Ovary (tissue), 9 donors: ENCODE data around the gene CDK3. TPM values are rescaled to one million over a fixed set of nuclear protein-coding genes. Genes with fewer than 3 reads are reported as not detected.

Experiments used
- DNase-seq, 5 donors: peaks; one replicate each; pipeline ENCODE4 v3.0.0-alpha.2; 2019 to 2020
- H3K27ac ChIP-seq, 2 donors: fragments of 200-600 bp; one replicate each; pipeline versions ENCODE4 v1.5.1 to v1.8.0; 2019 to 2022
- H3K27me3 ChIP-seq: fragments of 200-600 bp; one replicate; pipeline ENCODE4 v1.8.0; 2022
- H3K36me3 ChIP-seq: fragments of 200-600 bp; sonication (generic); one replicate; pipeline ENCODE4 v1.5.1; 2019
- H3K4me1 ChIP-seq: one replicate; pipeline ENCODE4 v1.8.1; 2013; ENCODE audit warnings: mild to moderate bottlenecking, moderate library complexity; ENCODE audit not compliant: insufficient read depth
- H3K4me3 ChIP-seq: fragments of 200-600 bp; sonication (generic); one replicate; pipeline ENCODE4 v1.5.1; 2017
- H3K9me3 ChIP-seq, 2 donors: fragments of 200-600 bp in 1 of 2; sonication (generic) in 1 of 2; one replicate each; pipeline versions ENCODE4 v1.5.1 to v1.8.1; 2013 to 2019; ENCODE audit warnings: mild to moderate bottlenecking in 1 of 2, moderate library complexity in 1 of 2
- CTCF ChIP-seq, 3 donors: fragments of 450-650 bp in 2 of 3; fragments of 200-600 bp in 1 of 3; IDR thresholded peaks; one replicate each; pipeline versions ENCODE4 v1.5.1 to v1.8.0; 2016 to 2022; ENCODE audit warnings: antibody characterized with exemption in 3 of 3, mild to moderate bottlenecking in 1 of 3
- EP300 ChIP-seq: sonication (generic); formaldehyde crosslinking; IDR thresholded peaks from one replicate; pipeline ENCODE4 v1.6.1; 2017; ENCODE audit warnings: antibody characterized with exemption
- POLR2A ChIP-seq: fragments of 450-650 bp; IDR thresholded peaks from one replicate; pipeline ENCODE4 v1.6.1; 2017; ENCODE audit warnings: antibody characterized with exemption, mild to moderate bottlenecking, moderate library complexity
- WGBS, 3 donors: extraction: QIAGEN DNeasy Blood & Tissue Kit in 1 of 3; methylation state at CpG; one replicate each; pipeline versions ENCODE4 v1.1.5 to v1.1.7; 2013 to 2017; 5-methylcytosine and 5-hydroxymethylcytosine counted together
- intact Hi-C, 4 donors: fragments of 100-400 bp; cut with DNase I; formaldehyde crosslinking; loops; one replicate each; pipeline versions ENCODE4 v1.11.0 to v1.15.1; 2022 to 2023
- polyA plus RNA-seq, 2 donors: library from polyadenylated mRNA; stranded (reverse); fragments of 200-250 nt in 1 of 2; fragments of 350-450 nt in 1 of 2; fragmentation: Illumina TruSeq in 1 of 2; extraction: RNeasy Lipid Tissue Mini Kit (QIAGEN cat#74804) in 1 of 2; gene quantifications; one replicate each; pipeline ENCODE4 v1.2.3, GENCODE V29; 2013 to 2014
- total RNA-seq, 7 donors: library from RNA; depleted of rRNA in 2 of 7; stranded (reverse); fragments of >200 nt in 2 of 7; fragmentation: NEBNext Ultra II Directional in 3 of 7; extraction: Animal tissue kit (Norgen Biotek cat#: 25700) in 3 of 7; gene quantifications; one replicate each; pipeline versions ENCODE4 v1.1.0 to v1.2.4, GENCODE V29; 2016 to 2023
- donor health status: DM: no; HTN: no; CAD: no; lungs with moderate emphysema.
- donor health status: DM: no; HTN: no; CAD: no.
- donor health status: Bipolar disorder and iron deficiency.
- donor health status: DM: yes; HTN: yes; CAD: no.
- donor health status: DM: no; HTN: no; CAD: no.
- donor health status: DM: yes; HTN: yes; CAD: no.

Gene CDK3
- total and polyA plus RNA-seq, 9 donors = 1.3 to 10.8 (median 5.5) TPM

GRCh38 chr17:76046064-76046463, 45.4 kb downstream of the CDK3 start:
- Histone ChIP-seq H3K27ac (no peak overlapping the region), H3K4me1 (no peaks in the 10 kb centered on the region), H3K36me3 (no peaks in the 10 kb centered on the region), H3K9me3 (no peaks in the 10 kb centered on the region), H3K4me3 (no peak overlapping the region), H3K27me3 (no peaks in the 10 kb centered on the region)
- WGBS, 3 donors = 85 to 88% (median 86%) methylated on average over 8 of the region's 8 CpGs
- TF ChIP-seq EP300 = no peak
- no peak for TF ChIP-seq POLR2A
- TF ChIP-seq CTCF (IDR thresholded peaks at IDR 0.05) = no peak
- no peak for DNase-seq
- intact Hi-C loops = no loop called here

GRCh38 chr17:76048025-76048605, 47.5 kb downstream of the CDK3 start:
- no peaks in the 10 kb centered on the region for H3K36me3 ChIP-seq
- DNase-seq = no peak
- no peak overlapping the region for H3K27ac ChIP-seq
- H3K9me3 ChIP-seq = no peaks in the 10 kb centered on the region
- no peak overlapping the region for H3K4me3 ChIP-seq
- WGBS, 3 donors = 78 to 81% (median 80%) methylated on average over 9 of the region's 9 CpGs
- no peak for TF ChIP-seq POLR2A
- TF ChIP-seq EP300 = no peak
- no peaks in the 10 kb centered on the region for H3K27me3 ChIP-seq
- intact Hi-C loops = no loop called here
- H3K4me1 ChIP-seq = no peaks in the 10 kb centered on the region

- H3K27me3 ChIP-seq = no peaks in the 10 kb centered on the region
- WGBS, 3 donors = 75 to 83% (median 79%) methylated on average over 9 of the region's 9 CpGs
- H3K4me1 ChIP-seq = no peaks in the 10 kb centered on the region
- intact Hi-C loops = no loop called here
- H3K9me3 ChIP-seq = no peaks in the 10 kb centered on the region
- no peak for TF ChIP-seq POLR2A
- TF ChIP-seq CTCF (IDR thresholded peaks at IDR 0.05) = no peak
- no peak for DNase-seq
- H3K4me3 ChIP-seq = no peak overlapping the region
- no peak overlapping the region for H3K27ac ChIP-seq
- no peaks in the 10 kb centered on the region for H3K36me3 ChIP-seq
Measured at GRCh38 chr17:76048711-76049110, 48.1 kb downstream of the CDK3 start.

GRCh38 chr17:76049239-76049638, 48.6 kb downstream of the CDK3 start:
- no peaks in the 10 kb centered on the region for H3K9me3 ChIP-seq
- TF ChIP-seq CTCF (IDR thresholded peaks at IDR 0.05) = no peak
- TF ChIP-seq POLR2A = no peak
- no peak for TF ChIP-seq EP300
- H3K27ac ChIP-seq = no peak overlapping the region
- no peak for DNase-seq
- no peak overlapping the region for H3K4me3 ChIP-seq
- 83 to 92% (median 84%) methylated on average over 3 of the region's 3 CpGs for WGBS, 3 donors
- intact Hi-C loops = no loop called here
- H3K4me1 ChIP-seq = no peaks in the 10 kb centered on the region
- H3K36me3 ChIP-seq = no peaks in the 10 kb centered on the region
- no peaks in the 10 kb centered on the region for H3K27me3 ChIP-seq

GRCh38 chr17:76049836-76050537, 49.3 kb downstream of the CDK3 start:
- WGBS, 3 donors = 90 to 94% (median 92%) methylated on average over 15 of the region's 15 CpGs
- no peak overlapping the region for H3K4me3 ChIP-seq
- no peak for TF ChIP-seq EP300
- TF ChIP-seq CTCF (IDR thresholded peaks at IDR 0.05) = no peak
- TF ChIP-seq POLR2A = no peak
- no peaks in the 10 kb centered on the region for H3K27me3 ChIP-seq
- H3K36me3 ChIP-seq = no peaks in the 10 kb centered on the region
- H3K27ac ChIP-seq = no peak overlapping the region
- no peaks in the 10 kb centered on the region for H3K9me3 ChIP-seq
- no peak for DNase-seq
- no peaks in the 10 kb centered on the region for H3K4me1 ChIP-seq
- intact Hi-C loops = no loop called here
